Measurements from ENCODE around the gene SLC6A19. TPM values are rescaled to one million over a fixed set of nuclear protein-coding genes. Genes with fewer than 3 reads are reported as not detected.

SLC6A19 gene
- total and polyA plus RNA-seq, 4 donors: 0.17 to 4.9 (median 0.91) TPM

DNA sequence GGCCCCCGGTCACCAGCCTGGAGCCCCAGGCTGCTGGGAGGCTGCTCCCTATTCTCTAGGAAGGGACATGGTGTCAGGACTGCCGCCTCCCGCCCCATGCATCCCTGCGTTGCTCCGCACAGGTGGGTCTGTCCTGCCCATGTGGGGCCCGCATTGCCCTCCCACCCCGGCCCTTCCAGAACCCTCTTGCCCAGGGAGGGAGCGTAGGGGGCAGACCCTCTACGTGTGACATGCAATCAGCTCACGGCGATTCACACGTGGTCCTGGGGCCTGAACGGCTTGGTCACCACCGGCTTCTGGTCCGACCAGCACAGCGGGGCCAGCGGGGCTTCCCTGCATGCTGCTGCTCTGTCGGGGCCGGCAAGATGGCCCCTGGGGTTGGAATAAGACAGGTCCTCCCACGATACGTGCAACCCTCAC, 9.4 kb downstream of the SLC6A19 start:
- Histone ChIP-seq H3K9me3 (ENCODE audit: control insufficient read depth in 4 of 4, low read length in 3 of 4) (peaks cover 0 to 2% (median 0%) of the 10 kb centered on the region in 4 donors), H3K27me3 (ENCODE audit: control insufficient read depth in 4 of 4, insufficient read depth in 4 of 4, low read length in 3 of 4) (no peaks in the 10 kb centered on the region), H3K9ac (ENCODE audit: low read depth in 1 of 2, low read length in 2 of 2) (no peak overlapping the region), H3K27ac (ENCODE audit: low read depth in 1 of 2, low read length in 2 of 2) (no peak overlapping the region), H3K4me3 (ENCODE audit: low read depth in 1 of 3, low read length in 3 of 3) (no peak overlapping the region), H3K36me3 (ENCODE audit: control insufficient read depth in 4 of 4, insufficient read depth in 3 of 4, low read depth in 1 of 4, low read length in 3 of 4) (no peaks in the 10 kb centered on the region), H3K4me1 (ENCODE audit: control insufficient read depth in 4 of 4, insufficient read depth in 4 of 4, low read length in 3 of 4) (no peaks in the 10 kb centered on the region)
- TF ChIP-seq GABPA (IDR thresholded peaks at IDR 0.05 in 1 of 2, conservative IDR thresholded peaks at IDR 0.05 in 1 of 2) (no peak), SP1 (IDR thresholded peaks at IDR 0.05) (no peak), TAF1 (conservative IDR thresholded peaks at IDR 0.05) (no peak), JUND (IDR thresholded peaks at IDR 0.05) (no peak), HNF4A (conservative IDR thresholded peaks at IDR 0.05) (no peak), FOXA1 (IDR thresholded peaks at IDR 0.05) (no peak), YY1 (IDR thresholded peaks at IDR 0.05) (no peak)
- TF ChIP-seq, protein P1, sequence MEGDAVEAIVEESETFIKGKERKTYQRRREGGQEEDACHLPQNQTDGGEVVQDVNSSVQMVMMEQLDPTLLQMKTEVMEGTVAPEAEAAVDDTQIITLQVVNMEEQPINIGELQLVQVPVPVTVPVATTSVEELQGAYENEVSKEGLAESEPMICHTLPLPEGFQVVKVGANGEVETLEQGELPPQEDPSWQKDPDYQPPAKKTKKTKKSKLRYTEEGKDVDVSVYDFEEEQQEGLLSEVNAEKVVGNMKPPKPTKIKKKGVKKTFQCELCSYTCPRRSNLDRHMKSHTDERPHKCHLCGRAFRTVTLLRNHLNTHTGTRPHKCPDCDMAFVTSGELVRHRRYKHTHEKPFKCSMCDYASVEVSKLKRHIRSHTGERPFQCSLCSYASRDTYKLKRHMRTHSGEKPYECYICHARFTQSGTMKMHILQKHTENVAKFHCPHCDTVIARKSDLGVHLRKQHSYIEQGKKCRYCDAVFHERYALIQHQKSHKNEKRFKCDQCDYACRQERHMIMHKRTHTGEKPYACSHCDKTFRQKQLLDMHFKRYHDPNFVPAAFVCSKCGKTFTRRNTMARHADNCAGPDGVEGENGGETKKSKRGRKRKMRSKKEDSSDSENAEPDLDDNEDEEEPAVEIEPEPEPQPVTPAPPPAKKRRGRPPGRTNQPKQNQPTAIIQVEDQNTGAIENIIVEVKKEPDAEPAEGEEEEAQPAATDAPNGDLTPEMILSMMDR (IDR thresholded peaks at IDR 0.05; ENCODE audit: low read depth, low read length, missing input control): no peak
- TF ChIP-seq, protein P2, sequence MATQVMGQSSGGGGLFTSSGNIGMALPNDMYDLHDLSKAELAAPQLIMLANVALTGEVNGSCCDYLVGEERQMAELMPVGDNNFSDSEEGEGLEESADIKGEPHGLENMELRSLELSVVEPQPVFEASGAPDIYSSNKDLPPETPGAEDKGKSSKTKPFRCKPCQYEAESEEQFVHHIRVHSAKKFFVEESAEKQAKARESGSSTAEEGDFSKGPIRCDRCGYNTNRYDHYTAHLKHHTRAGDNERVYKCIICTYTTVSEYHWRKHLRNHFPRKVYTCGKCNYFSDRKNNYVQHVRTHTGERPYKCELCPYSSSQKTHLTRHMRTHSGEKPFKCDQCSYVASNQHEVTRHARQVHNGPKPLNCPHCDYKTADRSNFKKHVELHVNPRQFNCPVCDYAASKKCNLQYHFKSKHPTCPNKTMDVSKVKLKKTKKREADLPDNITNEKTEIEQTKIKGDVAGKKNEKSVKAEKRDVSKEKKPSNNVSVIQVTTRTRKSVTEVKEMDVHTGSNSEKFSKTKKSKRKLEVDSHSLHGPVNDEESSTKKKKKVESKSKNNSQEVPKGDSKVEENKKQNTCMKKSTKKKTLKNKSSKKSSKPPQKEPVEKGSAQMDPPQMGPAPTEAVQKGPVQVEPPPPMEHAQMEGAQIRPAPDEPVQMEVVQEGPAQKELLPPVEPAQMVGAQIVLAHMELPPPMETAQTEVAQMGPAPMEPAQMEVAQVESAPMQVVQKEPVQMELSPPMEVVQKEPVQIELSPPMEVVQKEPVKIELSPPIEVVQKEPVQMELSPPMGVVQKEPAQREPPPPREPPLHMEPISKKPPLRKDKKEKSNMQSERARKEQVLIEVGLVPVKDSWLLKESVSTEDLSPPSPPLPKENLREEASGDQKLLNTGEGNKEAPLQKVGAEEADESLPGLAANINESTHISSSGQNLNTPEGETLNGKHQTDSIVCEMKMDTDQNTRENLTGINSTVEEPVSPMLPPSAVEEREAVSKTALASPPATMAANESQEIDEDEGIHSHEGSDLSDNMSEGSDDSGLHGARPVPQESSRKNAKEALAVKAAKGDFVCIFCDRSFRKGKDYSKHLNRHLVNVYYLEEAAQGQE (IDR thresholded peaks at IDR 0.05): no peak
- TF ChIP-seq, protein P3, sequence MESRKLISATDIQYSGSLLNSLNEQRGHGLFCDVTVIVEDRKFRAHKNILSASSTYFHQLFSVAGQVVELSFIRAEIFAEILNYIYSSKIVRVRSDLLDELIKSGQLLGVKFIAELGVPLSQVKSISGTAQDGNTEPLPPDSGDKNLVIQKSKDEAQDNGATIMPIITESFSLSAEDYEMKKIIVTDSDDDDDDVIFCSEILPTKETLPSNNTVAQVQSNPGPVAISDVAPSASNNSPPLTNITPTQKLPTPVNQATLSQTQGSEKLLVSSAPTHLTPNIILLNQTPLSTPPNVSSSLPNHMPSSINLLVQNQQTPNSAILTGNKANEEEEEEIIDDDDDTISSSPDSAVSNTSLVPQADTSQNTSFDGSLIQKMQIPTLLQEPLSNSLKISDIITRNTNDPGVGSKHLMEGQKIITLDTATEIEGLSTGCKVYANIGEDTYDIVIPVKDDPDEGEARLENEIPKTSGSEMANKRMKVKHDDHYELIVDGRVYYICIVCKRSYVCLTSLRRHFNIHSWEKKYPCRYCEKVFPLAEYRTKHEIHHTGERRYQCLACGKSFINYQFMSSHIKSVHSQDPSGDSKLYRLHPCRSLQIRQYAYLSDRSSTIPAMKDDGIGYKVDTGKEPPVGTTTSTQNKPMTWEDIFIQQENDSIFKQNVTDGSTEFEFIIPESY (IDR thresholded peaks at IDR 0.05): no peak
- TF ChIP-seq, protein P4, sequence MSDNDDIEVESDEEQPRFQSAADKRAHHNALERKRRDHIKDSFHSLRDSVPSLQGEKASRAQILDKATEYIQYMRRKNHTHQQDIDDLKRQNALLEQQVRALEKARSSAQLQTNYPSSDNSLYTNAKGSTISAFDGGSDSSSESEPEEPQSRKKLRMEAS (IDR thresholded peaks at IDR 0.05): no peak
- WGBS: 88% methylated on average over 21 of the region's 21 CpGs
- no peak for DNase-seq (ENCODE audit: low spot score)

DNA sequence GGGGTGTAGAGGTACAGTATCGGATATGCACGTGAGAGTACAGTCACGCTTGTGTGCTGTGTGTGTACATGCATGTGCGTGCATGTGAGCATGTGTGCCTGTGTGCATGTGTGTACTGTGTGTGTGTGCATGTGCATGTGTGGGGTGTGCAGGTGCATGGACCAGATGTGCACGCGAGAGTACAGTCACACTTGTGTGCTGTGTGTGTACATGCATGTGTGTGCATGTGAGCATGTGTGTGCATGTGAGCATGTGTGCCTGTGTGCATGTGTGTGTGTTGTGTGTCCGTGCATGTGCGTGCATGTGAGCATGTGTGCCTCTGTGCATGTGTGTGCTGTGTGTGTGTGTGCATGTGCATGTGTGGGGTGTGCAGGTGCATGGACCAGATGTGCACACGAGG, 10.3 kb downstream of the SLC6A19 start:
- peaks cover 0 to 2% (median 0%) of the 10 kb centered on the region in 4 donors for H3K9me3 ChIP-seq (ENCODE audit: control insufficient read depth in 4 of 4, low read length in 3 of 4)
- DNase-seq (ENCODE audit: low spot score): no peak

More for the DNA sequence above, 10.3 kb downstream of the SLC6A19 start:
- Histone ChIP-seq H3K9ac (ENCODE audit: low read depth in 1 of 2, low read length in 2 of 2) (no peak overlapping the region), H3K27ac (ENCODE audit: low read depth in 1 of 2, low read length in 2 of 2) (no peak overlapping the region), H3K36me3 (ENCODE audit: control insufficient read depth in 4 of 4, insufficient read depth in 3 of 4, low read depth in 1 of 4, low read length in 3 of 4) (no peaks in the 10 kb centered on the region), H3K27me3 (ENCODE audit: control insufficient read depth in 4 of 4, insufficient read depth in 4 of 4, low read length in 3 of 4) (no peaks in the 10 kb centered on the region), H3K4me3 (ENCODE audit: low read depth in 1 of 3, low read length in 3 of 3) (no peak overlapping the region), H3K4me1 (ENCODE audit: control insufficient read depth in 4 of 4, insufficient read depth in 4 of 4, low read length in 3 of 4) (no peaks in the 10 kb centered on the region)
- WGBS: 95% methylated on average over 9 of the region's 9 CpGs
- no peak for TF ChIP-seq NR2F2 (IDR thresholded peaks at IDR 0.05)
- TF ChIP-seq, protein P1 (IDR thresholded peaks at IDR 0.05; ENCODE audit: low read depth, low read length, missing input control): no peak
